Neural progenitor cell (in vitro differentiated cells): Measurements from ENCODE around the gene IGHMBP2. TPM values are rescaled to one million over a fixed set of nuclear protein-coding genes. Genes with fewer than 3 reads are reported as not detected.

Experiments used
- DNase-seq: peaks from one replicate; pipeline ENCODE4 v3.0.0-alpha.2; 2016; ENCODE audit warnings: low spot score
- H2AFZ ChIP-seq: fragments of 200-600 bp; sonication (generic); replicated peaks from 2 replicates; pipeline ENCODE4 v1.6.1; 2016; ENCODE audit warnings: antibody characterized with exemption
- H3F3A ChIP-seq: fragments of 200-600 bp; sonication (generic); 2 replicates; pipeline ENCODE4 v1.6.1; 2016; ENCODE audit warnings: antibody characterized with exemption, low read depth
- H3K27ac ChIP-seq: fragments of 200-600 bp; sonication (generic); 2 replicates; pipeline ENCODE4 v1.5.1; 2016; ENCODE audit warnings: mild to moderate bottlenecking
- H3K27me3 ChIP-seq: fragments of 200-600 bp; sonication (generic); 2 replicates; pipeline ENCODE4 v1.6.1; 2016; ENCODE audit warnings: mild to moderate bottlenecking, moderate library complexity
- H3K36me3 ChIP-seq: fragments of 200-600 bp; sonication (generic); 2 replicates; pipeline ENCODE4 v1.5.1; 2016
- H3K4me1 ChIP-seq: fragments of 200-600 bp; sonication (generic); 2 replicates; pipeline ENCODE4 v1.6.1; 2016; ENCODE audit warnings: mixed run types
- H3K4me2 ChIP-seq: fragments of 200-600 bp; sonication (generic); 2 replicates; pipeline ENCODE4 v1.6.1; 2016
- H3K4me3 ChIP-seq: fragments of 200-600 bp; sonication (generic); 2 replicates; pipeline ENCODE4 v1.5.1; 2016
- H3K79me2 ChIP-seq: fragments of 200-600 bp; sonication (generic); 2 replicates; pipeline ENCODE4 v1.6.1; 2016; ENCODE audit warnings: low read depth
- H3K9ac ChIP-seq: fragments of 200-600 bp; sonication (generic); 2 replicates; pipeline ENCODE4 v1.6.1; 2016
- H3K9me3 ChIP-seq: fragments of 200-600 bp; sonication (generic); 2 replicates; pipeline ENCODE4 v1.5.1; 2016; ENCODE audit warnings: low read depth
- H4K20me1 ChIP-seq: fragments of 200-600 bp; sonication (generic); 2 replicates; pipeline ENCODE4 v1.6.1; 2016; ENCODE audit warnings: low read depth
- H3K27ac Mint-ChIP-seq: 3 replicates; pipeline ENCODE4 v1.8.0; 2021; ENCODE audit warnings: mixed read lengths
- H3K27me3 Mint-ChIP-seq: 2 replicates; pipeline ENCODE4 v1.8.0; 2022; ENCODE audit warnings: low read depth, mild to moderate bottlenecking, inconsistent platforms, moderate library complexity, mixed read lengths; ENCODE audit not compliant: insufficient read depth
- H3K36me3 Mint-ChIP-seq: 3 replicates; pipeline ENCODE4 v1.8.0; 2021; ENCODE audit warnings: mixed read lengths
- H3K4me1 Mint-ChIP-seq: 3 replicates; pipeline ENCODE4 v1.8.0; 2021; ENCODE audit warnings: mixed read lengths
- H3K4me3 Mint-ChIP-seq: 3 replicates; pipeline ENCODE4 v1.8.0; 2021; ENCODE audit warnings: mild to moderate bottlenecking, moderate library complexity, mixed read lengths
- H3K9me3 Mint-ChIP-seq: 3 replicates; pipeline ENCODE4 v1.8.0; 2020; ENCODE audit warnings: mixed read lengths
- CTCF ChIP-seq: fragments of 200-600 bp; sonication (generic); IDR thresholded peaks from 2 replicates; pipeline ENCODE4 v1.5.1; 2017; ENCODE audit warnings: antibody characterized with exemption, mild to moderate bottlenecking
- EZH2 ChIP-seq: fragments of 200-600 bp; sonication (generic); IDR thresholded peaks from 2 replicates; pipeline ENCODE4 v1.6.1; 2017; ENCODE audit warnings: antibody characterized with exemption, mild to moderate bottlenecking, moderate library complexity
- EZH2phosphoT487 ChIP-seq: fragments of 200-600 bp; sonication (generic); IDR thresholded peaks from 2 replicates; pipeline ENCODE4 v1.6.1; 2017; ENCODE audit warnings: antibody characterized with exemption
- total RNA-seq: library from RNA; depleted of rRNA; stranded (reverse); fragments of >200 nt; gene quantifications from 2 replicates; pipeline ENCODE4 v1.2.3, GENCODE V29; 2015; ENCODE audit warnings: low replicate concordance

The IGHMBP2 gene
- total RNA-seq, 1 donor from 2014 or later, result 13.6 TPM

- Histone ChIP-seq H4K20me1 (no peaks in the 10 kb centered on the region), H2AFZ (no peak overlapping the region), H3K4me3 (no peak overlapping the region), H3K27ac (no peak overlapping the region), H3K27me3 (no peaks in the 10 kb centered on the region), H3K4me2 (no peak overlapping the region), H3K36me3 (no peaks in the 10 kb centered on the region), H3F3A (no peaks in the 10 kb centered on the region), H3K9me3 (no peaks in the 10 kb centered on the region), H3K4me1 (no peaks in the 10 kb centered on the region), H3K9ac (no peak overlapping the region), H3K79me2 (no peaks in the 10 kb centered on the region)
- Mint-ChIP-seq H3K27me3 (peaks cover 6% of the 10 kb centered on the region), H3K27ac (no peak overlapping the region), H3K4me3 (no peak overlapping the region), H3K9me3 (peaks cover 7% of the 10 kb centered on the region), H3K36me3 (no peaks in the 10 kb centered on the region), H3K4me1 (peaks cover 8% of the 10 kb centered on the region)
- DNase-seq, result no peak
- no peak for TF ChIP-seq CTCF
- no peak for TF ChIP-seq EZH2phosphoT487
- no peak for TF ChIP-seq EZH2
Observed at GRCh38 chr11:68963779-68964178, 60.1 kb downstream of the IGHMBP2 start.

GRCh38 chr11:68965901-68966853 lies 62.5 kb downstream of the IGHMBP2 start:
- Histone ChIP-seq H3K36me3 (no peaks in the 10 kb centered on the region), H2AFZ (no peak overlapping the region), H3K27me3 (no peaks in the 10 kb centered on the region), H3K4me1 (no peaks in the 10 kb centered on the region), H3K9ac (no peak overlapping the region), H3K4me3 (no peak overlapping the region), H3F3A (no peaks in the 10 kb centered on the region), H4K20me1 (no peaks in the 10 kb centered on the region), H3K9me3 (no peaks in the 10 kb centered on the region), H3K79me2 (no peaks in the 10 kb centered on the region), H3K4me2 (no peak overlapping the region), H3K27ac (no peak overlapping the region)
- TF ChIP-seq CTCF (no peak), EZH2 (no peak), EZH2phosphoT487 (no peak)
- Mint-ChIP-seq H3K27ac (no peak overlapping the region), H3K9me3 (peaks cover 7% of the 10 kb centered on the region), H3K4me3 (no peak overlapping the region), H3K27me3 (peaks cover 5% of the 10 kb centered on the region), H3K4me1 (peaks cover 8% of the 10 kb centered on the region), H3K36me3 (no peaks in the 10 kb centered on the region)
- no peak for DNase-seq

- Mint-ChIP-seq H3K4me3 (no peak overlapping the region), H3K4me1 (peaks cover 8% of the 10 kb centered on the region), H3K27me3 (peaks cover 8% of the 10 kb centered on the region), H3K36me3 (no peaks in the 10 kb centered on the region), H3K27ac (no peak overlapping the region), H3K9me3 (peaks cover 7% of the 10 kb centered on the region)
- H4K20me1 ChIP-seq, result no peaks in the 10 kb centered on the region
- no peak for DNase-seq
- no peaks in the 10 kb centered on the region for H3K27me3 ChIP-seq
- no peaks in the 10 kb centered on the region for H3K9me3 ChIP-seq
- H3F3A ChIP-seq, result no peaks in the 10 kb centered on the region
- H3K79me2 ChIP-seq, result no peaks in the 10 kb centered on the region
- H3K9ac ChIP-seq, result no peak overlapping the region
- H3K4me1 ChIP-seq, result no peaks in the 10 kb centered on the region
- H3K4me3 ChIP-seq, result no peak overlapping the region
- H2AFZ ChIP-seq, result no peak overlapping the region
- H3K36me3 ChIP-seq, result no peaks in the 10 kb centered on the region
- TF ChIP-seq EZH2 (no peak), CTCF (no peak), EZH2phosphoT487 (no peak)
- H3K4me2 ChIP-seq, result no peak overlapping the region
- no peak overlapping the region for H3K27ac ChIP-seq
Observed at GRCh38 chr11:68966894-68967780, 63.4 kb downstream of the IGHMBP2 start.
